ENCODE data around the gene CA12.

DNA sequence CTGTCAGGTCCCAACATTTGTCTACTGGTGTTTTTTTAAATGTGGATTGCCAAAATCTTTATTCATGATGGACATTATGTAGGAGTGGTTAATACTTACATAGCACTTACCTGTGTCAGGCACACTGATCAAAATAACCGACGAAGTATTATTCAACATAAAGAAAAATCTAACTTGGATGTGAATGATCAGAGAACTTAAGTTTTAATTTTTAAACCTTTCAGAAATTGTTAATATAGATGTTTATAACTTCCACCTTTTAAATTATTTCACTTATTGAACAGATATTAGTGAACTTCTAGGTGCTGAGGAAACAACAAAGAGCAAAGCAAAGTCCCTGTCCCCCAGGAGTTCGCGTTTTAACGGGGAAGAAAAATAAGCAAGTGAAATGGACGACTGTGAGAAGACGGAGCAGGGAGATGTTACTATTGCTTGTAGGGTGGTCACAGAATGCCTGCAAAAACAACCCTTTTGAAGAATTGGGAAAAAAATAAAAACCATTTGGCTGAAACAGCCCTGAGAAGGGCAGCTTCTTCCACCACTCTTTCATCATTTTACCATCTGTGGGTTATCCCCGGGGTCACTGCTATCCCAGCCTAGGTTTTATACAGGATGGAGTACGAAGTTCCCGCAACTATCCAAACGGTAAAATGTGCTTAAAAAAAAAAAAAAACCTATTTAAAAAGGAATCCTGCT lies 105.2 kb downstream of the CA12 start:
- TF ChIP-seq, protein P1, sequence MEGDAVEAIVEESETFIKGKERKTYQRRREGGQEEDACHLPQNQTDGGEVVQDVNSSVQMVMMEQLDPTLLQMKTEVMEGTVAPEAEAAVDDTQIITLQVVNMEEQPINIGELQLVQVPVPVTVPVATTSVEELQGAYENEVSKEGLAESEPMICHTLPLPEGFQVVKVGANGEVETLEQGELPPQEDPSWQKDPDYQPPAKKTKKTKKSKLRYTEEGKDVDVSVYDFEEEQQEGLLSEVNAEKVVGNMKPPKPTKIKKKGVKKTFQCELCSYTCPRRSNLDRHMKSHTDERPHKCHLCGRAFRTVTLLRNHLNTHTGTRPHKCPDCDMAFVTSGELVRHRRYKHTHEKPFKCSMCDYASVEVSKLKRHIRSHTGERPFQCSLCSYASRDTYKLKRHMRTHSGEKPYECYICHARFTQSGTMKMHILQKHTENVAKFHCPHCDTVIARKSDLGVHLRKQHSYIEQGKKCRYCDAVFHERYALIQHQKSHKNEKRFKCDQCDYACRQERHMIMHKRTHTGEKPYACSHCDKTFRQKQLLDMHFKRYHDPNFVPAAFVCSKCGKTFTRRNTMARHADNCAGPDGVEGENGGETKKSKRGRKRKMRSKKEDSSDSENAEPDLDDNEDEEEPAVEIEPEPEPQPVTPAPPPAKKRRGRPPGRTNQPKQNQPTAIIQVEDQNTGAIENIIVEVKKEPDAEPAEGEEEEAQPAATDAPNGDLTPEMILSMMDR (IDR thresholded peaks at IDR 0.05), result no peak
- no peak for TF ChIP-seq EZH2 (IDR thresholded peaks at IDR 0.05; ENCODE audit: borderline replicate concordance, insufficient read depth, low read depth, low read length, poor library complexity, severe bottlenecking)
